PC-3 (cell line): ENCODE measurements around the gene PAN3.

Source experiments
- EZH2 ChIP-seq: fragments of 300-600 bp; sonication (generic); IDR thresholded peaks from one replicate; pipeline ENCODE4 v1.6.1; 2017; ENCODE audit warnings: antibody characterized with exemption, mild to moderate bottlenecking, low read length; ENCODE audit not compliant: unreplicated experiment
- TF ChIP-seq, protein P1 (sequence below): fragments of 300-600 bp; sonication (generic); conservative IDR thresholded peaks from 2 replicates; pipeline ENCODE4 v1.5.1; 2017; ENCODE audit warnings: antibody characterized with exemption, low read depth, mild to moderate bottlenecking, low read length

DNA sequence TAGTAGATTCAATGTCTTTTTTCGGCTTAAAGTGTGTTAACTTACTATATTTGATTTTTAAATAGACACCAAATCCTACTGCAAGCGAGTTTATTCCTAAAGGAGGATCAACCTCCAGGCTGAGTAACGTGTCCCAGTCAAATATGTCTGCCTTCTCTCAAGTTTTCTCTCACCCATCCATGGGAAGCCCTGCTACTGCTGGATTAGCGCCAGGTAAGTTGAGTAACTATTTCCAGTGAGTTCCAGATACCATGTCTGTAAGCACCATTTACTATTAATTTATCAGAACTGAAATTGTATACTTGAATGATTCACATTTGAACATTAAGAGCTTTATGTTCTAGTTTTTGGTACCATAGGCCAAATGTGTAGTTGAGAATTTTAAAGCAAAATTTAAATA lies 81.8 kb downstream of the PAN3 start:
- TF ChIP-seq EZH2: no peak
- TF ChIP-seq, protein P1, sequence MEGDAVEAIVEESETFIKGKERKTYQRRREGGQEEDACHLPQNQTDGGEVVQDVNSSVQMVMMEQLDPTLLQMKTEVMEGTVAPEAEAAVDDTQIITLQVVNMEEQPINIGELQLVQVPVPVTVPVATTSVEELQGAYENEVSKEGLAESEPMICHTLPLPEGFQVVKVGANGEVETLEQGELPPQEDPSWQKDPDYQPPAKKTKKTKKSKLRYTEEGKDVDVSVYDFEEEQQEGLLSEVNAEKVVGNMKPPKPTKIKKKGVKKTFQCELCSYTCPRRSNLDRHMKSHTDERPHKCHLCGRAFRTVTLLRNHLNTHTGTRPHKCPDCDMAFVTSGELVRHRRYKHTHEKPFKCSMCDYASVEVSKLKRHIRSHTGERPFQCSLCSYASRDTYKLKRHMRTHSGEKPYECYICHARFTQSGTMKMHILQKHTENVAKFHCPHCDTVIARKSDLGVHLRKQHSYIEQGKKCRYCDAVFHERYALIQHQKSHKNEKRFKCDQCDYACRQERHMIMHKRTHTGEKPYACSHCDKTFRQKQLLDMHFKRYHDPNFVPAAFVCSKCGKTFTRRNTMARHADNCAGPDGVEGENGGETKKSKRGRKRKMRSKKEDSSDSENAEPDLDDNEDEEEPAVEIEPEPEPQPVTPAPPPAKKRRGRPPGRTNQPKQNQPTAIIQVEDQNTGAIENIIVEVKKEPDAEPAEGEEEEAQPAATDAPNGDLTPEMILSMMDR: no peak
